SJSA1 (cell line): ENCODE measurements around the gene MCC. TPM values are rescaled to one million over a fixed set of nuclear protein-coding genes. Genes with fewer than 3 reads are reported as not detected.

ENCODE experiments used
- DNase-seq, 2 experiments: peaks; one replicate each; pipeline ENCODE4 v3.0.0-alpha.2; 2015 to 2020; ENCODE audit warnings: low spot score in 2 of 2, low read depth in 1 of 2
- H3K27ac ChIP-seq: fragments of 250-450 bp; sonication (Bioruptor Pico); 2 replicates; pipeline ENCODE4 v1.5.1; 2020; ENCODE audit warnings: mild to moderate bottlenecking, moderate library complexity
- H3K27me3 ChIP-seq: fragments of 250-450 bp; sonication (Bioruptor Pico); replicated peaks from 2 replicates; pipeline ENCODE4 v1.5.1; 2020; ENCODE audit warnings: mild to moderate bottlenecking, moderate library complexity
- H3K36me3 ChIP-seq: fragments of 250-450 bp; sonication (Bioruptor Pico); 2 replicates; pipeline ENCODE4 v1.5.1; 2020; ENCODE audit warnings: mild to moderate bottlenecking
- H3K4me1 ChIP-seq: fragments of 250-450 bp; sonication (Bioruptor Pico); replicated peaks from 2 replicates; pipeline ENCODE4 v1.6.1; 2021; ENCODE audit warnings: mild to moderate bottlenecking
- H3K4me3 ChIP-seq: fragments of 250-450 bp; sonication (Bioruptor Pico); 2 replicates; pipeline ENCODE4 v1.5.1; 2020; ENCODE audit warnings: mild to moderate bottlenecking
- H3K9me3 ChIP-seq: fragments of 250-450 bp; sonication (Bioruptor Pico); replicated peaks from 2 replicates; pipeline ENCODE4 v1.5.1; 2020; ENCODE audit warnings: mild to moderate bottlenecking
- total RNA-seq: library from RNA; depleted of rRNA; stranded (reverse); fragments of >200 nt; shearing (Covaris generic); gene quantifications from 2 replicates; pipeline ENCODE4 v1.2.3, GENCODE V29; 2014

Gene MCC
- total RNA-seq, 1 experiment from 2014 or later, result 31.3 TPM

GRCh38 chr5:113257545-113257944, 230.7 kb downstream of the MCC start:
- peaks cover 25% of the 10 kb centered on the region for H3K4me1 ChIP-seq
- H3K9me3 ChIP-seq, result no peaks in the 10 kb centered on the region
- no peaks in the 10 kb centered on the region for H3K27me3 ChIP-seq
- H3K27ac ChIP-seq, result no peak overlapping the region
- no peaks in the 10 kb centered on the region for H3K36me3 ChIP-seq
- no peak for DNase-seq
- H3K4me3 ChIP-seq, result no peak overlapping the region

- no peak overlapping the region for H3K4me3 ChIP-seq
- H3K4me1 ChIP-seq, result peaks cover 28% of the 10 kb centered on the region
- no peaks in the 10 kb centered on the region for H3K9me3 ChIP-seq
- no peak for DNase-seq
- no peaks in the 10 kb centered on the region for H3K27me3 ChIP-seq
- H3K36me3 ChIP-seq, result no peaks in the 10 kb centered on the region
- no peak overlapping the region for H3K27ac ChIP-seq
Measured at GRCh38 chr5:113256671-113257452, 231.4 kb downstream of the MCC start.

GRCh38 chr5:113255579-113256386, 232.5 kb downstream of the MCC start:
- H3K27me3 ChIP-seq, result no peaks in the 10 kb centered on the region
- DNase-seq, result peak in 1 of 2 experiments; percentile 58
- H3K27ac ChIP-seq, result no peak overlapping the region
- no peaks in the 10 kb centered on the region for H3K36me3 ChIP-seq
- H3K9me3 ChIP-seq, result no peaks in the 10 kb centered on the region
- H3K4me1 ChIP-seq, result peaks cover 39% of the 10 kb centered on the region
- no peak overlapping the region for H3K4me3 ChIP-seq

DNA sequence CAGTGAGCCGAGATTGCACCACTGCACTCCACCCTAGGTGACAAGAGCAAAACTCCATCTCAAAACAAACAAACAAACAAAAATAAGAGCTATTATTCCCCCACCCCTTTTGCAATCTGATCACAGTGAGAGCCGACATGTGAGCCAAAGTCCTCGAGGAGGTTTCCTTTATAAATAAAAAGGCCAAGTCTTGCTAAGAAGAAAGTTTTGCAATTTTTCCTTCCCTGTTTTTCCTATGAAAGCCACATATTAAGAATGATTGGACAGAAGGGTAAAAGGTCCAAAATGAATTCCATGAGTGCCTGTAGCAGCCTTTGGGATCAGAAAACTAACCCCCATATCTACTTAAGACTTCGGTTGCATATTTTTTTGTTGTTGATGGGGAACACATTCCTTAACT, 233.1 kb downstream of the MCC start:
- no peaks in the 10 kb centered on the region for H3K36me3 ChIP-seq
- no peak for DNase-seq
- H3K4me1 ChIP-seq, result peaks cover 46% of the 10 kb centered on the region
- no peak overlapping the region for H3K4me3 ChIP-seq
- no peak overlapping the region for H3K27ac ChIP-seq
- no peaks in the 10 kb centered on the region for H3K27me3 ChIP-seq
- H3K9me3 ChIP-seq, result no peaks in the 10 kb centered on the region

DNA sequence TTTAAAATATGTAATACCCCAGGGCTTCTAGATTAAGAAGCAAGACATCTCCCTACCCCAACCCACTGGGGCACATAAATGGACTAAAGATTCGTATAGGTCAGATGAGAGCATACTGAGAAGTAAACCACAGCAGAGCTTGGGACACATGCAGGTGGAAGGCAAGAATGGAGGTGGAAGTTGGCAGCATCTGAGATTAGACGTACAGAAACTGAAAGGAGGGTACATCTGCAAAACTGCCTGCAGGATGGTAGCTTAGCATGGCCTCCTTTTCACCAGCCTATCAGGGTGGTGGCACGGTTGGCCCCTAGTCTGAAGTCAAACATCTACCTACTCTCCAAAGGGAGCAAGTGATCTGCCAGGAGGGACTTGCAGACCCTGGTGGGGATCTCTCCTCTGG, 235.2 kb downstream of the MCC start:
- no peak overlapping the region for H3K27ac ChIP-seq
- no peak overlapping the region for H3K4me3 ChIP-seq
- DNase-seq, result no peak
- H3K36me3 ChIP-seq, result no peaks in the 10 kb centered on the region
- H3K9me3 ChIP-seq, result no peaks in the 10 kb centered on the region
- H3K4me1 ChIP-seq, result peaks cover 41% of the 10 kb centered on the region
- H3K27me3 ChIP-seq, result no peaks in the 10 kb centered on the region

- Histone ChIP-seq H3K36me3 (no peaks in the 10 kb centered on the region), H3K4me1 (peaks cover 41% of the 10 kb centered on the region), H3K27me3 (no peaks in the 10 kb centered on the region), H3K27ac (no peak overlapping the region), H3K9me3 (no peaks in the 10 kb centered on the region), H3K4me3 (no peak overlapping the region)
- DNase-seq, result no peak
Measured at GRCh38 chr5:113252066-113252465, 236.2 kb downstream of the MCC start.

DNA sequence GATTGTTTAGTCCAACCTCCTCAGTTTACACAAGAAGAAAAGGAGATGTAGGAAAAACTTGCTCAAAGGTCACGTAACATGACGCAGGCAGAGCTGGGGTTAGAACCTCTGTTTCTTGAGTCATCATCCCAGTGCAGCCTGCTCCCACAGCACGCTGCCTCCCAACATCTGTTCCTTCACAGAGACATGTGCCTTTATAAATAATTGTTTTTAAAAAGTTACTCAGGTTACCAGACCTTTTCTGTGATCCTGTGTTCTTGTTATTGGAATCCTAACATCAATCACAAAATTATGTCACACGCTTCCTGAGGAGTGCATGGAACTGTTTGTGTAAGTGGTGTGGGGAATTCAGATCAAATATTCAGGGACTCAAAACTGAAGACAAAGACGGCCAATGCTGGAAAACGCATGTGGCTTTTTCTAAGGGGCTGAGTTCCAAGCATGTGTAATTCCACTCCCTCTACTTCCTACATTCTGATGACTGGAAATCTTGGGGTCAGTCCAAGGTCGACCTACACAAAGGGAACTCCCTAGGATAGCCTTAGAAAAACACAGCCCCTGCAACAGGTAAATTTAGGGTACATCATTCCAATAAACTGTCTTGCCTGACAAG, 237.8 kb downstream of the MCC start:
- Histone ChIP-seq H3K4me1 (peaks cover 48% of the 10 kb centered on the region), H3K36me3 (no peaks in the 10 kb centered on the region), H3K27me3 (no peaks in the 10 kb centered on the region), H3K9me3 (no peaks in the 10 kb centered on the region), H3K27ac (peak overlapping the region; percentile 48), H3K4me3 (no peak overlapping the region)
- DNase-seq, result peak in 1 of 2 experiments; percentile 75

GRCh38 chr5:113249206-113249605, 239.0 kb downstream of the MCC start:
- DNase-seq, result no peak
- Histone ChIP-seq H3K4me1 (peaks cover 45% of the 10 kb centered on the region), H3K27ac (no peak overlapping the region)

GRCh38 chr5:113246361-113246870, 241.8 kb downstream of the MCC start:
- DNase-seq, result peak in 1 of 2 experiments; percentile 73
- Histone ChIP-seq H3K27me3 (no peaks in the 10 kb centered on the region), H3K36me3 (no peaks in the 10 kb centered on the region), H3K9me3 (no peaks in the 10 kb centered on the region), H3K4me1 (peaks cover 49% of the 10 kb centered on the region), H3K4me3 (peak overlapping the region; percentile 7; the same call in 1 of the 2 replicates), H3K27ac (peak overlapping the region; percentile 74)

More at GRCh38 chr5:113249206-113249605, 239.0 kb downstream of the MCC start:
- Histone ChIP-seq H3K36me3 (no peaks in the 10 kb centered on the region), H3K27me3 (no peaks in the 10 kb centered on the region), H3K4me3 (no peak overlapping the region), H3K9me3 (no peaks in the 10 kb centered on the region)

DNA sequence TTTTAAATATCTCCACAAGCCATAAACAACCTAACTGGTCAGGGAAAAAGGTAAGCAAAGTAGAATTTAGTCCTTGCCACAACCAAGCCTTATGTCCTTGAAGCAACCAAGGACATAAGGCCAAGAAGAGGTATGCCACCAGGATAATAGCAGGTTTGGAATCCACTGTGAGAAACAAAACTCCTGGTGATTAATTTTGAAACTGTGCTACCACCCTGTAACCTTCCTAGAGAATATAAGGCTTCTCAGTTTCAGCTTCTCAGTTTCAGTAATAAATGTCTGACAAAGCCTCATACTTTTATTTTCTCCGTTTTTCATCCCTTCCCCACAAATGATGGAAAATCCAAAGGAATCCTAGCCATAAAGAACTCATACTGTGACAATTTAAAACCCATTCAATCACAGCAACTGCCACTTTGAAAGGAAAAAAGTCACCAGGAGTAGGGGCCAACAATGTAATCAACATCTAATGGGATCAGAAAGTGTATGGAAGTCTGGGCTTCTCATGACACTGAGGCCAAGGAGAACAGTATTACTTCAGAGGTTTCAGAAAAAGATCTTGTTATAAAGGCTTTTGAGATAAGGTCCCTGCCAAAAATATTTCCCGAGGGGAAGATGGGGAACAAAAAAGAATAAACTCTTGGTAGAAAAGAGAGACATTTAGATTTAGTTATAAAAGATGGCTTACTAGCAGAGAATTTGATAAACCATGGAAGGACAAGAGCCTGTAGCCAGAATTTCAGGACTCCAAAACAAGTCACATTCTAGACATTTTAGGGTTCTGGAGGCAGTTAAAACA, 242.6 kb downstream of the MCC start:
- peaks cover 41% of the 10 kb centered on the region for H3K4me1 ChIP-seq
- no peaks in the 10 kb centered on the region for H3K27me3 ChIP-seq
- DNase-seq, result no peak
- H3K4me3 ChIP-seq, result no peak overlapping the region
- H3K27ac ChIP-seq, result peak overlapping the region; percentile 74
- H3K36me3 ChIP-seq, result no peaks in the 10 kb centered on the region
- no peaks in the 10 kb centered on the region for H3K9me3 ChIP-seq

DNA sequence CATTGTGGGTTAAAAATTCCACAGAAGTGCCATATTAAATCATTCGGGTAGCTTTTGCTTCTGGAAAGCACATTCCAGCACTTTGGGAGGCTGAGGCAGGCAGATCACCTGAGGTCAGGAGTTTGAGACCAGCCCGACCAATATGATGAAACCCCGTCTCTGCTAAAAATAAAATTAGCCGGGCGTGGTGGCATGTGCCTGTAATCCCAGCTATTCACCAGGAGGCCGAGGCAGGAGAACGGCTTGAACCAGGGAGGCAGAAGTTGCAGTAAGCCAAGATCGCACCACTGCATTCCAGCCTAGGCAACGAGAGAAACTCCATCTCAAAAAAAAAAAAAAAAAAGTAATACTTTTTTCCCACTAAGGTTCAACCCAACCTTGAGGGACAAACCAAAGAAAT, 243.3 kb downstream of the MCC start:
- no peaks in the 10 kb centered on the region for H3K36me3 ChIP-seq

GRCh38 chr5:113243349-113243664, 244.9 kb downstream of the MCC start:
- H3K4me1 ChIP-seq, result peaks cover 29% of the 10 kb centered on the region
- H3K27ac ChIP-seq, result no peak overlapping the region
- no peak for DNase-seq
- no peaks in the 10 kb centered on the region for H3K36me3 ChIP-seq
- H3K4me3 ChIP-seq, result no peak overlapping the region
- no peaks in the 10 kb centered on the region for H3K27me3 ChIP-seq
- no peaks in the 10 kb centered on the region for H3K9me3 ChIP-seq

More for the DNA sequence above, 243.3 kb downstream of the MCC start:
- peaks cover 35% of the 10 kb centered on the region for H3K4me1 ChIP-seq
- no peak overlapping the region for H3K27ac ChIP-seq
- no peaks in the 10 kb centered on the region for H3K9me3 ChIP-seq
- no peak for DNase-seq
- H3K4me3 ChIP-seq, result no peak overlapping the region
- no peaks in the 10 kb centered on the region for H3K27me3 ChIP-seq
